Measurements from ENCODE around the gene DPYD.

DPYD gene

DNA sequence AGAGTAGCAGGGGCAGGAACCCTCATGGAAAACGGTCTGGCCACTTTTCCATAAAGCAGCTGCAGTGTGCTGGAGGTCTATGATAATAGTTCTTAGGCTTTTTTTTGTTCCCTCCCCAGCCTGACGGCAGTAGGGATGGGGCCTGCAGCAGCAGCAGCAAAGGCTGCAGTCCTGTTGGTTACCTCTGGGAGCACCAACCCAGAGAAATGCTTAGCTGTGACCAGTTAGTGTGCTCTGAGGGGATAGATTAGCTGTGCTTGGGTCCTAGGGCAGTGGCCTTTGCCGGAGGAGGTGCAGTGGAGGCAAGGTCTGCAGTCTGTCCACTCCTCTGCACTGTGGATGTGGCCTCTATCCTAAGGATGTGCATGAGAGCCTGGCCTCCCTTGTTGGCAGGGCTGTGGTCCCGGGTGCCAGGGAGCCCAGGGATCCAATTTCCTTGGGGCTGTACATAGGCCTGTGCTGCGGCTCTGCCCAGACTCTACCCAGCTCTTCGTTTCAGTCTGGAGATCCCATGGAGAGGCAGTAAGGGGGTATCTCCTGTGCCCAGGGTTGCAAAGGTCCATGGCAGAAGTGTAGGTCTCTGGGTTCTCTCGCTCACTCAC is 876.6 kb downstream of the DPYD start:
- no peak for DNase-seq (ENCODE audit: low read depth)

DNA sequence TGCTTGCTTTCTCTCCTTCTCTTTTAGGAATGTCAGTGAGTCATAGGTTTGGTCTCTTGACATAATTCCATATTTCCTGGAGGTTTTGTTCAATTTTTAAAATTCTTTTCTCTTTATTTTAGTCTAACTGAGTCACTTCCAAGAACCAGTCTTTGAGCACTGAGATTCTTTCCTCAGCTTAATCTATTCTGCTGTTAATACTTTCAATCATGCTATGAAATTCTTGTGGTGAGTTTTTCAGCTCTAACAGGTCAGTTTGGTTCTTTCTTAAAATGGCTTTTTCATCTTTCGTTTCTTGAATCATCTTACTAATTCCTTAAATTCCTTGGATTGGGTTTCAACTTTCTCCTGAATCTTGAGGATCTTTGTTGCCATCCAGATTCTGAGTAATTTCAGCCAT is 878.3 kb downstream of the DPYD start:
- peak; percentile 30 for DNase-seq (ENCODE audit: low read depth)

GRCh38 chr1:97041026-97041425 is 879.8 kb downstream of the DPYD start:
- no peak for DNase-seq (ENCODE audit: low read depth)

DNA sequence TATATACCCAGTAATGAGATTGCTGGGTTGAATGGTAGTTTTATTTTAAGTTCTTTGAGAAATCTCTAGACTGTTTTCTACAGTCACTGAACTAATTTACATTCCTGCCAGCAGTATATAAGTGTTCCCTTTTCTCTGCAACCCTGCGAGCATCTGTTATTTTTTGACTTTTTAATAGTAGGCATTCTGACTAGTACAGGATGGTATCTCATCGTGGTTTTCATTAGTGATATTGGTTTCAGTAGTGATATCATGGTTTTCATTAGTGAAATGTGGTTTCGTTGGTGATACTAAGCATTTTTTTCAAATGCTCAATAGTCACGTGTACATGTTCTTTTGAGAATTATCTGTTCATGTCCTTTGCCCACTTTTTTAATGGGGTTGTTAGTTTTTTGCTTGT is 882.4 kb downstream of the DPYD start:
- DNase-seq (ENCODE audit: low read depth), result no peak

DNA sequence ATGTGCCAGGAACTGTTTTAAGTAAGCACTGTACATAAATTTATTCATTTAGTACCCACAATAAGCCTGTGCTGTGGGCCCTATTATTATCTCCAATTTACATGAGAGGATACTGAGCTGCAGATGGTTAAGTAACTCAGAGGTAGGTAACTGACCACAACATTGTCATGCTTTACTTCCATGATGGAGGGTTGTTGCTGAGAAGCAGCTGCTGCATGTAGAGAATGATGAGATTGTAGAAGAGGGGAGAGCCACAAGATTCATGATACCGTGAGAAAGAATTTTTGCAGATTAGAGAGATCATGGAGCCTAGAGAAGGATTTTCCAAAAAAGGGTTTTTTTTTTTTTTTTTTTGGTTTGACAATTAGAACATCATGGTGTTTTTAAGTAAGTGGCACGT is 886.2 kb downstream of the DPYD start:
- DNase-seq (ENCODE audit: low read depth), result no peak

DNA sequence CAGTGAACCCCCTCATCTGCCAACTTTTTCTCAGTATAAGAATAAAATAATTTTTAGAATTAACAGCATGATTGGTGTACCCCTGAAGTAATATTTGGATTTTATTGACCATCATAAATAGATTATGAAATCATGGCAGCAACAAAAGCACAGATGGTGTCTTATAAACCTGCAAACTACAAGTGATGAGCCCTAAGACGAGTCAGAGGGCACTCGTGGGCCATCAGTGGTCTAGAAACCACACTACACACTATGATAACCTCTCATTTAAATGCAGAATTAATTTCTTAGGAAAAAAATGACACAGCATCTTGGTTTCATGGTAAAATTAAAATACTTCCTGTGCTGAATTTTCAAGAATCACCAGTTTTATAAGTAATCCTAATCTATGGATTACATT is 886.9 kb downstream of the DPYD start:
- DNase-seq (ENCODE audit: low read depth), result no peak
